ENCODE results near the gene IL17B. TPM values are rescaled to one million over a fixed set of nuclear protein-coding genes. Genes with fewer than 3 reads are reported as not detected.

IL17B gene
- total and polyA plus RNA-seq, 2 of the 13 experiments (the other 11 are each of a cell fraction or from before 2014, with no cell fraction given): 0.29 to 2.6 TPM

- no peak for TF ChIP-seq ZNF407 (CRISPR knock-in tag; IDR thresholded peaks at IDR 0.05; ENCODE audit: not compliant biosample characterization)
- TF ChIP-seq, protein P1, sequence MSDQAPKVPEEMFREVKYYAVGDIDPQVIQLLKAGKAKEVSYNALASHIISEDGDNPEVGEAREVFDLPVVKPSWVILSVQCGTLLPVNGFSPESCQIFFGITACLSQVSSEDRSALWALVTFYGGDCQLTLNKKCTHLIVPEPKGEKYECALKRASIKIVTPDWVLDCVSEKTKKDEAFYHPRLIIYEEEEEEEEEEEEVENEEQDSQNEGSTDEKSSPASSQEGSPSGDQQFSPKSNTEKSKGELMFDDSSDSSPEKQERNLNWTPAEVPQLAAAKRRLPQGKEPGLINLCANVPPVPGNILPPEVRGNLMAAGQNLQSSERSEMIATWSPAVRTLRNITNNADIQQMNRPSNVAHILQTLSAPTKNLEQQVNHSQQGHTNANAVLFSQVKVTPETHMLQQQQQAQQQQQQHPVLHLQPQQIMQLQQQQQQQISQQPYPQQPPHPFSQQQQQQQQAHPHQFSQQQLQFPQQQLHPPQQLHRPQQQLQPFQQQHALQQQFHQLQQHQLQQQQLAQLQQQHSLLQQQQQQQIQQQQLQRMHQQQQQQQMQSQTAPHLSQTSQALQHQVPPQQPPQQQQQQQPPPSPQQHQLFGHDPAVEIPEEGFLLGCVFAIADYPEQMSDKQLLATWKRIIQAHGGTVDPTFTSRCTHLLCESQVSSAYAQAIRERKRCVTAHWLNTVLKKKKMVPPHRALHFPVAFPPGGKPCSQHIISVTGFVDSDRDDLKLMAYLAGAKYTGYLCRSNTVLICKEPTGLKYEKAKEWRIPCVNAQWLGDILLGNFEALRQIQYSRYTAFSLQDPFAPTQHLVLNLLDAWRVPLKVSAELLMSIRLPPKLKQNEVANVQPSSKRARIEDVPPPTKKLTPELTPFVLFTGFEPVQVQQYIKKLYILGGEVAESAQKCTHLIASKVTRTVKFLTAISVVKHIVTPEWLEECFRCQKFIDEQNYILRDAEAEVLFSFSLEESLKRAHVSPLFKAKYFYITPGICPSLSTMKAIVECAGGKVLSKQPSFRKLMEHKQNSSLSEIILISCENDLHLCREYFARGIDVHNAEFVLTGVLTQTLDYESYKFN (CRISPR knock-in tag; conservative IDR thresholded peaks at IDR 0.05): no peak
- TF ChIP-seq ZNF781 (CRISPR knock-in tag; IDR thresholded peaks at IDR 0.05; ENCODE audit: borderline replicate concordance, not compliant biosample characterization): no peak
- TF ChIP-seq SALL2 (CRISPR knock-in tag; IDR thresholded peaks at IDR 0.05): no peak
- TF ChIP-seq NFE2 (CRISPR knock-in tag; IDR thresholded peaks at IDR 0.05): no peak
- no peak for TF ChIP-seq SIX1 (CRISPR knock-in tag; IDR thresholded peaks at IDR 0.05; ENCODE audit: borderline replicate concordance)
- TF ChIP-seq ZNF678 (CRISPR knock-in tag; IDR thresholded peaks at IDR 0.05): no peak
- TF ChIP-seq RAD21 (CRISPR knock-in tag; IDR thresholded peaks at IDR 0.05): no peak
- no peak for TF ChIP-seq ZNF629 (CRISPR knock-in tag; conservative IDR thresholded peaks at IDR 0.05)
- TF ChIP-seq, protein P2, sequence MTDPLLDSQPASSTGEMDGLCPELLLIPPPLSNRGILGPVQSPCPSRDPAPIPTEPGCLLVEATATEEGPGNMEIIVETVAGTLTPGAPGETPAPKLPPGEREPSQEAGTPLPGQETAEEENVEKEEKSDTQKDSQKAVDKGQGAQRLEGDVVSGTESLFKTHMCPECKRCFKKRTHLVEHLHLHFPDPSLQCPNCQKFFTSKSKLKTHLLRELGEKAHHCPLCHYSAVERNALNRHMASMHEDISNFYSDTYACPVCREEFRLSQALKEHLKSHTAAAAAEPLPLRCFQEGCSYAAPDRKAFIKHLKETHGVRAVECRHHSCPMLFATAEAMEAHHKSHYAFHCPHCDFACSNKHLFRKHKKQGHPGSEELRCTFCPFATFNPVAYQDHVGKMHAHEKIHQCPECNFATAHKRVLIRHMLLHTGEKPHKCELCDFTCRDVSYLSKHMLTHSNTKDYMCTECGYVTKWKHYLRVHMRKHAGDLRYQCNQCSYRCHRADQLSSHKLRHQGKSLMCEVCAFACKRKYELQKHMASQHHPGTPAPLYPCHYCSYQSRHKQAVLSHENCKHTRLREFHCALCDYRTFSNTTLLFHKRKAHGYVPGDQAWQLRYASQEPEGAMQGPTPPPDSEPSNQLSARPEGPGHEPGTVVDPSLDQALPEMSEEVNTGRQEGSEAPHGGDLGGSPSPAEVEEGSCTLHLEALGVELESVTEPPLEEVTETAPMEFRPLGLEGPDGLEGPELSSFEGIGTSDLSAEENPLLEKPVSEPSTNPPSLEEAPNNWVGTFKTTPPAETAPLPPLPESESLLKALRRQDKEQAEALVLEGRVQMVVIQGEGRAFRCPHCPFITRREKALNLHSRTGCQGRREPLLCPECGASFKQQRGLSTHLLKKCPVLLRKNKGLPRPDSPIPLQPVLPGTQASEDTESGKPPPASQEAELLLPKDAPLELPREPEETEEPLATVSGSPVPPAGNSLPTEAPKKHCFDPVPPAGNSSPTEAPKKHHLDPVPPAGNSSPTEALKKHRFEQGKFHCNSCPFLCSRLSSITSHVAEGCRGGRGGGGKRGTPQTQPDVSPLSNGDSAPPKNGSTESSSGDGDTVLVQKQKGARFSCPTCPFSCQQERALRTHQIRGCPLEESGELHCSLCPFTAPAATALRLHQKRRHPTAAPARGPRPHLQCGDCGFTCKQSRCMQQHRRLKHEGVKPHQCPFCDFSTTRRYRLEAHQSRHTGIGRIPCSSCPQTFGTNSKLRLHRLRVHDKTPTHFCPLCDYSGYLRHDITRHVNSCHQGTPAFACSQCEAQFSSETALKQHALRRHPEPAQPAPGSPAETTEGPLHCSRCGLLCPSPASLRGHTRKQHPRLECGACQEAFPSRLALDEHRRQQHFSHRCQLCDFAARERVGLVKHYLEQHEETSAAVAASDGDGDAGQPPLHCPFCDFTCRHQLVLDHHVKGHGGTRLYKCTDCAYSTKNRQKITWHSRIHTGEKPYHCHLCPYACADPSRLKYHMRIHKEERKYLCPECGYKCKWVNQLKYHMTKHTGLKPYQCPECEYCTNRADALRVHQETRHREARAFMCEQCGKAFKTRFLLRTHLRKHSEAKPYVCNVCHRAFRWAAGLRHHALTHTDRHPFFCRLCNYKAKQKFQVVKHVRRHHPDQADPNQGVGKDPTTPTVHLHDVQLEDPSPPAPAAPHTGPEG (CRISPR knock-in tag; IDR thresholded peaks at IDR 0.05): no peak
Measured at GRCh38 chr5:149420545-149421371, 41.7 kb upstream of the IL17B start (continued).
